ENCODE results near the gene ODAD4.

ODAD4 gene

GRCh38 chr17:41930009-41930832, at the start of gene ODAD4:
Gene ODAD4 (plus strand): TSS chr17:41930617. CDS start chr17:41930724, 107 bp downstream.
- DNase-seq, result peak; percentile 98 to 99 (median 99)

GRCh38 chr17:41882756-41883155, 47.7 kb upstream of the ODAD4 start:
- DNase-seq, result no peak

- peak in 1 of 3 donors; percentile 10 for DNase-seq
These were observed 44.7 kb upstream of the ODAD4 start for GRCh38 chr17:41885733-41886132.

GRCh38 chr17:41888332-41888965, 42.0 kb upstream of the ODAD4 start:
- DNase-seq, result no peak

- DNase-seq, result no peak
These were observed 39.0 kb upstream of the ODAD4 start for GRCh38 chr17:41891135-41892020.

GRCh38 chr17:41892021-41892376, 38.4 kb upstream of the ODAD4 start:
- no peak for DNase-seq

GRCh38 chr17:41893384-41893783, 37.0 kb upstream of the ODAD4 start:
- DNase-seq, result no peak

- no peak for DNase-seq
These were observed 35.6 kb upstream of the ODAD4 start for GRCh38 chr17:41894791-41895331.

- no peak for DNase-seq
These were observed 34.8 kb upstream of the ODAD4 start for GRCh38 chr17:41895617-41896016.

GRCh38 chr17:41896726-41897125, 33.7 kb upstream of the ODAD4 start:
- no peak for DNase-seq

- no peak for DNase-seq
These were observed 28.8 kb upstream of the ODAD4 start for GRCh38 chr17:41901646-41902045.

GRCh38 chr17:41904242-41904841, 26.1 kb upstream of the ODAD4 start:
- no peak for DNase-seq

GRCh38 chr17:41905172-41905571, 25.2 kb upstream of the ODAD4 start:
- no peak for DNase-seq

GRCh38 chr17:41906465-41907184, 23.8 kb upstream of the ODAD4 start:
- DNase-seq, result no peak

- no peak for DNase-seq
These were observed 23.2 kb upstream of the ODAD4 start for GRCh38 chr17:41907185-41907556.

- no peak for DNase-seq
These were observed 22.5 kb upstream of the ODAD4 start for GRCh38 chr17:41907633-41908539.

- no peak for DNase-seq
These were observed 21.3 kb upstream of the ODAD4 start for GRCh38 chr17:41909088-41909487.

- no peak for DNase-seq
These were observed 19.6 kb upstream of the ODAD4 start for GRCh38 chr17:41910701-41911391.

- DNase-seq, result no peak
These were observed 17.5 kb upstream of the ODAD4 start for GRCh38 chr17:41912925-41913324.

GRCh38 chr17:41913798-41914197, 16.6 kb upstream of the ODAD4 start:
- DNase-seq, result no peak
